ENCODE measurements around the gene ZNF318. TPM values are rescaled to one million over a fixed set of nuclear protein-coding genes. Genes with fewer than 3 reads are reported as not detected.

Gene ZNF318
- total and polyA plus RNA-seq, 2 donors (not counting 1 experiment from before 2014, with no cell fraction given): 79.7 to 91.8 TPM

DNA sequence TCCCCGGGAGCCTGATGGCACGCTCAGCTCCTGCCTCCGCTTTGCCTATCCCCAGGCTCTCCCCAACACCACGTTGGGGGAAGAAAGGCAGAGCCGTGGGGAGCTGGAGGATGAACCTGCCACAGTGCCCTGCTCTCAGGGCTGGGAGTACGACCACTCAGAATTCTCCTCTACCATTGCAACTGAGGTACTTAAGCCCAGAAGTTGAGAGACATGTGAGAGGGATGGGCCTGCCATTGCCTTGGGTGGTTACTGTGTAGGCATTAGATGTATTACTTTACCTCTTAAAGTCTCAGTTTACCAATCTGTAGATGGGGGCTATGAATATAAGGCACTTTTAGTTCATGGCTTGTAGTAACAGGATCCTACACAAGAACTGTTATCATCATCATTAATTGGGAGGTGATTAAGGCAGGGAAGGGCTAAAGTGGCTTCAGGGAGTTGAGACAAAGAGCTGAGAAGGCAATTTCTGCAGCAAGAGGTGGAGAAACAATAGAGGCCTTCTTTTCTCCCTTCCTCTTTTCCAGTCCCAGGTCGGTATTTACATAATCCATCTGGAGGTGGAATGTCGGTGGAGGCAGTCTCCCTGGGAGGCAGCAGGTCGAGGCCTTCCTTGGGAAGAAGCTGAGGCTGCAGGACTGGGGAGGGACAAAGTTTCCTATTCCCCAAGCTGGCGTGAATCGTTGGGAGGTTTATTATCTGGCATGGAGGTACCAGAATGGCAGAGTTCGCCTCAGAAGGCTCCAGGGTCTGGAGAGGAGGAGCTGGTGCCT, 70.7 kb downstream of the ZNF318 start:
- Mint-ChIP-seq H3K27me3 (peaks cover 14% of the 10 kb centered on the region), H3K9me3 (ENCODE audit: insufficient read depth) (no peaks in the 10 kb centered on the region), H3K4me1 (peaks cover 4% of the 10 kb centered on the region), H3K27ac (no peak overlapping the region), H3K4me3 (no peak overlapping the region)
- TF ChIP-seq EZH2 (IDR thresholded peaks at IDR 0.05; ENCODE audit: borderline replicate concordance, insufficient read depth, low read depth, low read length, poor library complexity, severe bottlenecking): no peak
- TF ChIP-seq, protein P1, sequence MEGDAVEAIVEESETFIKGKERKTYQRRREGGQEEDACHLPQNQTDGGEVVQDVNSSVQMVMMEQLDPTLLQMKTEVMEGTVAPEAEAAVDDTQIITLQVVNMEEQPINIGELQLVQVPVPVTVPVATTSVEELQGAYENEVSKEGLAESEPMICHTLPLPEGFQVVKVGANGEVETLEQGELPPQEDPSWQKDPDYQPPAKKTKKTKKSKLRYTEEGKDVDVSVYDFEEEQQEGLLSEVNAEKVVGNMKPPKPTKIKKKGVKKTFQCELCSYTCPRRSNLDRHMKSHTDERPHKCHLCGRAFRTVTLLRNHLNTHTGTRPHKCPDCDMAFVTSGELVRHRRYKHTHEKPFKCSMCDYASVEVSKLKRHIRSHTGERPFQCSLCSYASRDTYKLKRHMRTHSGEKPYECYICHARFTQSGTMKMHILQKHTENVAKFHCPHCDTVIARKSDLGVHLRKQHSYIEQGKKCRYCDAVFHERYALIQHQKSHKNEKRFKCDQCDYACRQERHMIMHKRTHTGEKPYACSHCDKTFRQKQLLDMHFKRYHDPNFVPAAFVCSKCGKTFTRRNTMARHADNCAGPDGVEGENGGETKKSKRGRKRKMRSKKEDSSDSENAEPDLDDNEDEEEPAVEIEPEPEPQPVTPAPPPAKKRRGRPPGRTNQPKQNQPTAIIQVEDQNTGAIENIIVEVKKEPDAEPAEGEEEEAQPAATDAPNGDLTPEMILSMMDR (IDR thresholded peaks at IDR 0.05): no peak
- Histone ChIP-seq H3K36me3 (replicated peaks in 1 of 2; ENCODE audit: control extremely low read depth in 1 of 2, control insufficient read depth in 1 of 2, extremely low read depth in 1 of 2, insufficient read depth in 2 of 2, low read length in 1 of 2) (no peaks in the 10 kb centered on the region), H3K4me2 (replicated peaks; ENCODE audit: low read depth, low read length, poor library complexity, severe bottlenecking) (no peak overlapping the region), H3K27ac (ENCODE audit: low read length in 2 of 2) (no peak overlapping the region), H2AFZ (ENCODE audit: insufficient read depth, low read depth, low read length, poor library complexity, severe bottlenecking) (no peak overlapping the region), H3K4me1 (ENCODE audit: control insufficient read depth in 2 of 2, insufficient read depth in 2 of 2, low read length in 2 of 2) (no peaks in the 10 kb centered on the region), H3K27me3 (replicated peaks in 1 of 4; ENCODE audit: control extremely low read depth in 1 of 4, control insufficient read depth in 3 of 4, insufficient read depth in 4 of 4, low read length in 3 of 4) (peaks cover 0 to 19% (median 1%) of the 10 kb centered on the region in 4 experiments), H4K20me1 (ENCODE audit: control insufficient read depth, insufficient read depth, low read length, poor library complexity, severe bottlenecking) (no peaks in the 10 kb centered on the region), H3K4me3 (ENCODE audit: control extremely low read depth in 1 of 5, extremely low read depth in 1 of 5, insufficient read depth in 1 of 5, low read depth in 2 of 5, low read length in 4 of 5) (no peak overlapping the region), H3K9me3 (ENCODE audit: control extremely low read depth in 1 of 3, control insufficient read depth in 2 of 3, insufficient read depth in 1 of 3, low read length in 2 of 3) (no peaks in the 10 kb centered on the region), H3K79me2 (ENCODE audit: control insufficient read depth, insufficient read depth, low read length) (no peaks in the 10 kb centered on the region), H3K9ac (ENCODE audit: low read length) (no peak overlapping the region)
- ChIA-PET POLR2A (no interaction called here), CTCF (interaction anchor here (3.6 kb wide), 1 partner anchor 9 kb away, joined by 19 read pairs; the partner anchor contains the start of gene CRIP3)
- no peak for ATAC-seq (ENCODE audit: low read depth)
- DNase-seq: no peak
- intact Hi-C loops (cut with micrococcal nuclease): no loop called here
- WGBS (ENCODE audit: insufficient coverage): 71% methylated on average over 5 of the region's 12 CpGs

All from B cell (primary cell).